ENCODE measurements around the gene GPRC5C. TPM values are rescaled to one million over a fixed set of nuclear protein-coding genes. Genes with fewer than 3 reads are reported as not detected.

The GPRC5C gene
- polyA plus RNA-seq, 1 donor from 2014 or later, result 12.8 TPM

DNA sequence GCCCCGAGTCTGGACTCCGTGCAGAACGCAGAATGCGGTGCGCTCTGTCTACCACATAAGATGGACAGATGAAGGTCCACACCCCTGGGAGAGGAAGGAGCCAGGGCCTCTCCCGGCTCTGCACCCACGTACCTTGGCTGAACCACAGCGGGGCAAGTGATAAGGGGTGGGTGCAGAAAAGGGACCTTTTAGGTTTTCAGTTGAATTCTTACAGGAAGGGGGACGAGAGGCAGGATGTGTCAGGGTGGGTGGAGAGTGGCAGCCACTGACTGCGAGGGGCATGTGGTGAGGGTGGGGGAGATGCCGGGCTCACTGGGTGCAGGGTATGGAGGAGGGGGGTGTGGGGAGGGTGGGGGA, 34.9 kb downstream of the GPRC5C start:
- Histone ChIP-seq H3K9ac (ENCODE audit: low read length) (no peak overlapping the region), H3K36me3 (ENCODE audit: insufficient read depth, low read length) (no peaks in the 10 kb centered on the region), H2AFZ (ENCODE audit: low read depth, low read length) (no peak overlapping the region), H3K9me2 (ENCODE audit: insufficient read depth, low read length) (no peaks in the 10 kb centered on the region), H3F3A (ENCODE audit: insufficient read depth, low read length, poor library complexity, severe bottlenecking) (no peaks in the 10 kb centered on the region), H3K79me2 (replicated peaks; ENCODE audit: insufficient read depth, low read length) (no peaks in the 10 kb centered on the region), H3K9me3 (ENCODE audit: low read length) (no peaks in the 10 kb centered on the region), H3K4me2 (ENCODE audit: low read length) (no peak overlapping the region), H4K20me1 (ENCODE audit: insufficient read depth) (no peaks in the 10 kb centered on the region), H3K27ac (ENCODE audit: low read length) (no peak overlapping the region), H3K27me3 (ENCODE audit: insufficient read depth, low read depth, low read length) (peaks cover 26% of the 10 kb centered on the region), H3K4me3 (ENCODE audit: low read length) (no peak overlapping the region)
- TF ChIP-seq, protein P1, sequence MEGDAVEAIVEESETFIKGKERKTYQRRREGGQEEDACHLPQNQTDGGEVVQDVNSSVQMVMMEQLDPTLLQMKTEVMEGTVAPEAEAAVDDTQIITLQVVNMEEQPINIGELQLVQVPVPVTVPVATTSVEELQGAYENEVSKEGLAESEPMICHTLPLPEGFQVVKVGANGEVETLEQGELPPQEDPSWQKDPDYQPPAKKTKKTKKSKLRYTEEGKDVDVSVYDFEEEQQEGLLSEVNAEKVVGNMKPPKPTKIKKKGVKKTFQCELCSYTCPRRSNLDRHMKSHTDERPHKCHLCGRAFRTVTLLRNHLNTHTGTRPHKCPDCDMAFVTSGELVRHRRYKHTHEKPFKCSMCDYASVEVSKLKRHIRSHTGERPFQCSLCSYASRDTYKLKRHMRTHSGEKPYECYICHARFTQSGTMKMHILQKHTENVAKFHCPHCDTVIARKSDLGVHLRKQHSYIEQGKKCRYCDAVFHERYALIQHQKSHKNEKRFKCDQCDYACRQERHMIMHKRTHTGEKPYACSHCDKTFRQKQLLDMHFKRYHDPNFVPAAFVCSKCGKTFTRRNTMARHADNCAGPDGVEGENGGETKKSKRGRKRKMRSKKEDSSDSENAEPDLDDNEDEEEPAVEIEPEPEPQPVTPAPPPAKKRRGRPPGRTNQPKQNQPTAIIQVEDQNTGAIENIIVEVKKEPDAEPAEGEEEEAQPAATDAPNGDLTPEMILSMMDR (IDR thresholded peaks at IDR 0.05; ENCODE audit: poor library complexity, severe bottlenecking), result no peak
- TF ChIP-seq TAF1 (IDR thresholded peaks at IDR 0.05; ENCODE audit: low read depth) (no peak), EZH2 (IDR thresholded peaks at IDR 0.05; ENCODE audit: borderline replicate concordance, insufficient read depth, low read length, poor library complexity, severe bottlenecking) (no peak)
- TF ChIP-seq, protein P2, sequence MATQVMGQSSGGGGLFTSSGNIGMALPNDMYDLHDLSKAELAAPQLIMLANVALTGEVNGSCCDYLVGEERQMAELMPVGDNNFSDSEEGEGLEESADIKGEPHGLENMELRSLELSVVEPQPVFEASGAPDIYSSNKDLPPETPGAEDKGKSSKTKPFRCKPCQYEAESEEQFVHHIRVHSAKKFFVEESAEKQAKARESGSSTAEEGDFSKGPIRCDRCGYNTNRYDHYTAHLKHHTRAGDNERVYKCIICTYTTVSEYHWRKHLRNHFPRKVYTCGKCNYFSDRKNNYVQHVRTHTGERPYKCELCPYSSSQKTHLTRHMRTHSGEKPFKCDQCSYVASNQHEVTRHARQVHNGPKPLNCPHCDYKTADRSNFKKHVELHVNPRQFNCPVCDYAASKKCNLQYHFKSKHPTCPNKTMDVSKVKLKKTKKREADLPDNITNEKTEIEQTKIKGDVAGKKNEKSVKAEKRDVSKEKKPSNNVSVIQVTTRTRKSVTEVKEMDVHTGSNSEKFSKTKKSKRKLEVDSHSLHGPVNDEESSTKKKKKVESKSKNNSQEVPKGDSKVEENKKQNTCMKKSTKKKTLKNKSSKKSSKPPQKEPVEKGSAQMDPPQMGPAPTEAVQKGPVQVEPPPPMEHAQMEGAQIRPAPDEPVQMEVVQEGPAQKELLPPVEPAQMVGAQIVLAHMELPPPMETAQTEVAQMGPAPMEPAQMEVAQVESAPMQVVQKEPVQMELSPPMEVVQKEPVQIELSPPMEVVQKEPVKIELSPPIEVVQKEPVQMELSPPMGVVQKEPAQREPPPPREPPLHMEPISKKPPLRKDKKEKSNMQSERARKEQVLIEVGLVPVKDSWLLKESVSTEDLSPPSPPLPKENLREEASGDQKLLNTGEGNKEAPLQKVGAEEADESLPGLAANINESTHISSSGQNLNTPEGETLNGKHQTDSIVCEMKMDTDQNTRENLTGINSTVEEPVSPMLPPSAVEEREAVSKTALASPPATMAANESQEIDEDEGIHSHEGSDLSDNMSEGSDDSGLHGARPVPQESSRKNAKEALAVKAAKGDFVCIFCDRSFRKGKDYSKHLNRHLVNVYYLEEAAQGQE (IDR thresholded peaks at IDR 0.05; ENCODE audit: borderline replicate concordance), result no peak

DNA sequence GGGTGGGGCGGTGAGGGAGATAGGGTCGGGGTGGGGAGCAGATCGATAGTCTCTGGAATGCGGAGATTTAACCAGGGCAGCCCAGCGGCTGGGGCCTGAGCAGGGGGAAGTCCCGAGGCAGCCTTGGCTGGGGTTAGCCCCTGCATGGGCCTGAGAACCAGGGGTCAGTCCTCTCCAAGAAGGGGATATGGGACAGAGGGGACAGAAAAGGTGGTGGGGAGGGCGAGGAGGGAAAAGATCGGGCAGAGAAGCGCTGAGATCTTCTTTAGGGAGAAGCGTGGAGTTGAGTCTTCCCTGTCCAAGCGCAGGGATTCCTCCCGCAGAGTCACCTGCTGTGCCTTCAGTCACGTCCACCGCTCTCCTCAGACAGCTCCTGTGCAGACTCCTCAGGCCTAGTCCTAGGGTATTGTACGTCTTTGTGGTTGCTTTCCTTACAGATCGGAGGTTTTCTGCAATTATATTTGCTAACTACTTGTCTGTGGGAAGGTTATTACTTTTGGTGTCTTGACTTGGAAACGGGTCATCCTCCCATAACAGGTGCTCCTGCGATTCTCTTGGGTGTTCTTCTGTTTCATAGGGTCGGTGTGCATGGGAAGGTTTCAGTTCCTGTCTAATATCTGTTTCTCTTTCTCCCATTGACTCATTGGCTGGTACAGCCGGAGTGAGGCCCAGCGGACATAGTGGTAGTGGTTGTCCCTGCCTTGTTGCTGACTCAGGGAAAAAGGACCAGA, 35.5 kb downstream of the GPRC5C start:
- Histone ChIP-seq H4K20me1 (ENCODE audit: insufficient read depth) (no peaks in the 10 kb centered on the region), H3K79me2 (replicated peaks; ENCODE audit: insufficient read depth, low read length) (no peaks in the 10 kb centered on the region), H3K4me2 (ENCODE audit: low read length) (no peak overlapping the region), H3F3A (ENCODE audit: insufficient read depth, low read length, poor library complexity, severe bottlenecking) (no peaks in the 10 kb centered on the region), H3K4me3 (ENCODE audit: low read length) (no peak overlapping the region), H3K27ac (ENCODE audit: low read length) (no peak overlapping the region), H3K9me3 (ENCODE audit: low read length) (no peaks in the 10 kb centered on the region), H3K9ac (ENCODE audit: low read length) (no peak overlapping the region), H3K9me2 (ENCODE audit: insufficient read depth, low read length) (no peaks in the 10 kb centered on the region), H2AFZ (ENCODE audit: low read depth, low read length) (no peak overlapping the region), H3K27me3 (ENCODE audit: insufficient read depth, low read depth, low read length) (peaks cover 26% of the 10 kb centered on the region), H3K36me3 (ENCODE audit: insufficient read depth, low read length) (no peaks in the 10 kb centered on the region)
- no peak for TF ChIP-seq EP300 (conservative IDR thresholded peaks at IDR 0.05; ENCODE audit: poor library complexity, severe bottlenecking)
- TF ChIP-seq MXI1 (conservative IDR thresholded peaks at IDR 0.05; ENCODE audit: poor library complexity, severe bottlenecking), result no peak
- no peak for TF ChIP-seq POLR2AphosphoS5 (IDR thresholded peaks at IDR 0.05)
- TF ChIP-seq SMC3 (conservative IDR thresholded peaks at IDR 0.05; ENCODE audit: poor library complexity), result no peak
- TF ChIP-seq, protein P1 (IDR thresholded peaks at IDR 0.05; ENCODE audit: poor library complexity, severe bottlenecking), result no peak
- no peak for TF ChIP-seq TAF1 (IDR thresholded peaks at IDR 0.05; ENCODE audit: low read depth)
- no peak for TF ChIP-seq EZH2 (IDR thresholded peaks at IDR 0.05; ENCODE audit: borderline replicate concordance, insufficient read depth, low read length, poor library complexity, severe bottlenecking)
- TF ChIP-seq RAD21 (conservative IDR thresholded peaks at IDR 0.05), result no peak
- TF ChIP-seq, protein P2 (IDR thresholded peaks at IDR 0.05; ENCODE audit: borderline replicate concordance), result no peak

Measured in neural cell (in vitro differentiated cells).